NCI-H748 (cell line): ENCODE measurements around the gene RFTN1.

Experiments
- DNase-seq: peaks from one replicate; lab custom pipeline; 2025; ENCODE audit not compliant: unreplicated experiment; lab: John Stamatoyannopoulos, UW

Gene RFTN1

DNA sequence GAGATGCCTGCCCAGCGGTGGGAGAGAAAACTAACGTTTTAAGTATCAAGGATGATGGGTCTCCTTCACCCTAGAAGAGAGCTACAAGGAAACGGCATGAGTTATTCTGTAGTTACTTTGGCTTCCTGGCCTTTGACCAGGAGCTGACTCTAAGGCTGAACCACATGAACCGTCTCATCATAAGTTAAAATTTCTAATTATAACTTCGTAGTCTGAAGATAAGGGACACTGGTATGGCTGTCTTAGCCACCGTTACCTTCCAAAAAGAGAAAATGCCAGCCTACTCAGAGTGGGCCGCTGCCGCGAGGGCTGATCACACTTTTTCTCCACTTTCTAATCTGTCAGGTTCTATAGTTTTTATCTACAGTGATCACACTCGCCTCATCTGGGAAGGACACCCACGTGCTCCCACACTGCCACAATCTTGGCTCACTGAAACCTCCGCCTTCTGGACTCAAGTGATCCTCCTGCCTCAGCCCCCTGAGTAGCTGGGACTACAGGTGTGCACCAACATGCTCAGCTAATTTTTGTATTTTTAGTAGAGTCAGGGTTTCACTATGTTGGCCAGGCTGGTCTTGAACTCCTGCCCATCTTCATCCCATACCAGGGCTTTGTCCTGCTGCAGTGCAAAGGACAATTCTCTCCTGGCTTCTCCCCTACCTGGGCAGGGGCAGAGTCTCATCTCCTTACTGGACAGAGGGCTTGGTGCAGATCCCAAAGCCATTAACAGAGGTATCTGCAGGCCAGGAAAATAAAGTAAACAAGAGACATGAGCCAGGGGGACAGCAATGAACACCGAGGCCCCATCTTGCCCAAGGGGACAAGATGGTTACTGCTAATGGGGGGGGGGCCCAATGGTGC, 73.4 kb downstream of the RFTN1 start:
- DNase-seq, result no peak

GRCh38 chr3:16439163-16439847, 74.2 kb downstream of the RFTN1 start:
- no peak for DNase-seq

DNA sequence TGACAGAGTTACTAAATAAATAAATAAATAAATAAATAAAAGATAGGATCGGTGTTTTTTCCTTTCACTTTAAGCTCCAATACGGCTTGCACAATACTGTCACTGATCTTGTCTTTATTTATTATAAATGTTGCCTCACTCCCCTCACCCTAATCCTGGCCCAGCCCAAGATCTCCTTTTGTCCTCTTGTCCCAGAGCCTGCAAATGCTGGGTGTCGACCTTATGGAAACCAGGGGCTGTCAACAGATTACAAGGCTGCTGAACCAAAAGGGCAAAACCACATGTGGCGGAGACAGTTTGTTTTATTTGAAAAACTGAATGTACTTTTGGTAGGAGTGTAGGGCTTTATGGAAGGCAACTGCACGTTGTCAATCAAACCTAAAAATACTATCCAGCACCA, 75.9 kb downstream of the RFTN1 start:
- no peak for DNase-seq

DNA sequence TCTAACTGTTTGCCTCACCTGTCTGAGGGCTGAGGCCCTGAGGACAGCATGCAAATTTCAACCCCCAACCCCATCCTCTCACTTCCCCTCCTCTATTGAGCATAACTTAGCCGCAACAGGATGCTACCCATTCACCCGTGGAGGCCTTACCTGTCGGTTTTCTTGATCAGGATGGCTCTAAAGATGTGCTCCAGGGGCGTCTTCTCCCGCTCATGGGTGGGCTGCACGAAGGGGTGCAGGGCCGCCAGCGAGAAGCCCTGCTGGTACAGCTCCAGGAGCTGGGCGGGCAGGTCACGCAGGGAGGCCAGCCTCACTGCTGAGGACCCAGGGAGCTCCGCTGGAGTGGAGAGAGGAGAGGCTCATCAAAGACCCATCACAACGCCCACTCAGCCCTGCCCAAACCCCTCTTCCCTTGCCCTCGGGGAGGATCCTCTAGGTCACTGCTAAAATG, 79.8 kb downstream of the RFTN1 start:
- DNase-seq, result no peak

DNA sequence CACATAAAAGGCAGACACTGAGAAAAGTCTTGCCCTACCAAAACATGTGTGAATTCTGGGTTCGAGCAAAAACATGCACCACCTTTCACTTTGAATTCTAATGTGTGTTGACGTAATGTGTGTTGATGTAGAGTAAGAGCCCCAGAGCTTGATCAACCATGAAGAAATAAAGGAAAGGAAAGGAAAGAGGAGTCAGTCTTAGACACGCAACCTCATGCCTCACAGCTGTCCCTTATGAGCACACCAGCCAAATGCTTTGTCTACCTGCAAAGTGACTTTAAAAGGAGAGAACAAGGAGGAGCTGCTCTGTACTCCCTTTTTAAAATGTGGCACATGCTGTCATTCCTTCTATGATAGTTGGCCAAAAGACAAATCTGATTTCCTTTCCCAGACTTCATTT, 80.8 kb downstream of the RFTN1 start:
- DNase-seq, result no peak

DNA sequence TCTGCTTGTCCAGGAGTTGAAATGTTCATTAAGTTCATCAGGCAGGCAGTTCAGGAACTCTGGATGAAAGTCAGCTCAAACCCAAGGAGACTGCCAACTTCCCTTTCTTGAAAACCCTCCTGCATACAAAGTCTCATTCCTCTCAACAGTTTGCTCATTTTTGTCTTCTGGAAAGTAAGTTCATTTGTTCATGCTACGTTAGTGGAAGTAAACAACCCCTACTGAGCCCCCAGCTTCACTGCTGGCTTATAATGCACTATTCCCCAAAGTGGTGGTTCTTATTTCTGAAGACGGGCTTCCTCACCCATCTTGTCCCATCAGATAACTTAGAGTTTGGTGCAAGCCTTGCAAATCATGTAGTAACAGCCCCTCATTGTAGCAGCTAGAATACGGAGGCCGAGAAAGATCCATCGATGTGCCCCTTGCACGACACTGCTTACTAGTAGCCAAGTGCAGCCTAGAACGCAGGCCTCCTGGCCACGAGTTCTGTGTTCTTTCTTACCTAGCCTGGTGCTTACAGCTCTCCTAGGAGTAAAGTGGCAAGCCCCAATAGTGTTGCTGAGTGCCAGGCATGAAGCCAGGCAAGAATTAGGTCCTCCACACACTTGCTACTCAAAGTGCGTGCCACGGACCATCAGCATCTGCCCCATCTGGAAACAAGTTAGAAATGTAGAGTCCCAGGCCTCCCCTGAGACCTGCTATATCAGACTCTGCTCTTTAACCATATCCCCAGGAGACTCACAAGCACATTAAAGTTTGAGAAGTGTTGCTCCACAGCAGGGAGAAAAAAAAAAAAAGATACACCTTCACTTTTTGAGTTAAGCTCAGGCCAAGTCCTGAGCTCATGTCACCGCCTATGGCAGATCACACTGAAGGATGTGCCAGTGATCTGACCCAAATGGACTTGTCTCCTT, 82.5 kb downstream of the RFTN1 start:
- no peak for DNase-seq

GRCh38 chr3:16429086-16429485, 84.4 kb downstream of the RFTN1 start:
- no peak for DNase-seq

GRCh38 chr3:16428612-16429011, 84.9 kb downstream of the RFTN1 start:
- no peak for DNase-seq

- no peak for DNase-seq
Observed at GRCh38 chr3:16427103-16427965, 86.2 kb downstream of the RFTN1 start.

GRCh38 chr3:16426665-16427064, 86.8 kb downstream of the RFTN1 start:
- no peak for DNase-seq

DNA sequence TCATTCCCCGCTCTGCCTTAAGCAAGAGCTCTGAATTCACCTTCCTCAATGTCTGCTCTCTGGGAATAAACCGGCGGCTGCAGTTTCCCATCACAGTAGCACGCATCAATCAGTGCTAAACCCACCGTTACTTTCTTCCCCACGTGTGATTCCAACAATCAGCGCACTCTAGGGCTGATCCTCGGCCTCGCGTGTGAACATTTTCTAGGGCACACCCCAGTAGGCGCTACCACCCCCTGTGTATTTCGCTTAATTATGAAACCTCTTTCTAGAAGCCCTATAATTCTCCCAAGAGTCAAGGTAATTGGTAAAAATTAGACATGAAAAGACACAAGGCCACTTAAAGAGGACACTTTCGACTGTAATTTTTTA, 87.5 kb downstream of the RFTN1 start:
- peak; percentile 3 for DNase-seq

DNA sequence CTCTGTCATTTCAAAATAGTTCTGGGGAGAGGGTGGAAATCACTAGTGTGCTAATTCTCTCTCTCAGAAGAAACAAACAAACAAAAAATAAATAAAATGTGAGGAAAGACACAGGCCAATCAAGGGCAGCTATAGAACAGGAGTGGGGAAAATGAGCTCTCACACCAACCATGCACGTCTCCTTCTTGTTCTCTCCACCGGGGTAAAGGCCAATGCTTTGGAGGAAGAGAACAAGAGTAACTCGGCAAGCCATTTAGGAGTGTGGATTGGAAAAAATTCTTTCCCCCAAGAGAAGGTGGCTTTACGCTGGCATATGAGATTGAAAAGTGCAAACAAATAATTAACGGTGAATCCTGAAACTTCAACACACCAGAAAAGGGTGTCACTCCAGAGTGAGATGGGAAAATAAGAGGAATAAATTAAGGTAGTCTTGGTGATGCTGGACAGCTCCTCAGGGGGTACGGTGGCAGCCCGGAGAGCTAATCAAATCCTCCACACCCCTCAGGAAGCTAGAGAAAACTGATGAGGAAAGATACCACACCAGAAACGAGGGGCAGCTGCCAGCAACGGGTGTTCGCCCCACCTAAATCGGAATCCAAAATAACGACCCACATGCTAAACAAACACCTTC, 88.0 kb downstream of the RFTN1 start:
- no peak for DNase-seq

DNA sequence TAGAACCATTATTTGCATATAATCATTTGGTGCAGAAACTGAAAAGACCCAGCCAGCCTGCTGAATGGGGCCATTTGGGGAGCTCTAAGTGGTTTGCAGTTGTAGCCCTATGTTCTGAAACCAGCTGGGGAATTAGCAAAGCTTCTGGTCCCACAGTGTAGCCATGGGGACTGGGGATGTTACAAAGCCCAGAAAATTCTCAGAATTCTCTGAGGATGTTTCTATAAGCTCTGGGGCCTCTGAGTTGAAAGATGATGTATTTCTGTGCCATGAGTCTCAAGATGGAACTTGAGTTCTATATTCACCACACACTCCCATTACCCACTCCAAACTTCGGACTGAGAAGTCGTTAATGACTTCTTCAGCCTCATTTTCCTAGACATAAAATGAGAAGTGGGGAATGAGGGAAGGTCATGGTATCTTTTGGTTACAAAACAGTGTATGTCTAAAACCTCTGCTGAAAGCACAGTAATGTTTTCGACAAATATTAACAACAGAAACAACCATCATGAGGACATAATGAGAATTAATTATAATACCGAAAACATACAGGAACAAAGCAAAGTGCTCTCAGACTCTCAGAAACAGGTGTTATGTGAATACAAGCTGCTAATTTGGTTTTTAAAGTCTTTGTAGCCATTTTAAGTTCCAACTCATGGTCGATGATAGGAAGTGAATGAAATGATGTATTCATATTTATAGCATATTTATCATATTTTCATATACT, 89.4 kb downstream of the RFTN1 start:
- peak; percentile 24 for DNase-seq

DNA sequence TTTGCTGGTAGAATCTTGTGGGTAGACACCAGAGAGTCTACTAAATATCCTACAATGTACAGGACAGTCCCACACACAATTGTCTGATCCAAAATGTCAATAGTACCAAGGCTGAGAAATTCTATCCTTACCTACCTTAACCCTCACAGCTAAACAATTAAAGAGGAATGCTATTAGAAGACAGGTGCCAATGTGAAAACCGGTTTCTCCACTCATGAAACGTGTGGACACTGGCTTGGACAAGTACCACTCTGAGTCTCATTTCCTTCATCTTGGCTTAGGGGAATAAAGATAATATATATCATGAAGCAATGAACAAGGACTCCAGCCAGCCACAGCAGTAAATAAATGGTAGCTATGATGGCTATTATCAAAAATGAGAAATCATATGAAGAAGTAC, 90.2 kb downstream of the RFTN1 start:
- DNase-seq, result peak; percentile 85

DNA sequence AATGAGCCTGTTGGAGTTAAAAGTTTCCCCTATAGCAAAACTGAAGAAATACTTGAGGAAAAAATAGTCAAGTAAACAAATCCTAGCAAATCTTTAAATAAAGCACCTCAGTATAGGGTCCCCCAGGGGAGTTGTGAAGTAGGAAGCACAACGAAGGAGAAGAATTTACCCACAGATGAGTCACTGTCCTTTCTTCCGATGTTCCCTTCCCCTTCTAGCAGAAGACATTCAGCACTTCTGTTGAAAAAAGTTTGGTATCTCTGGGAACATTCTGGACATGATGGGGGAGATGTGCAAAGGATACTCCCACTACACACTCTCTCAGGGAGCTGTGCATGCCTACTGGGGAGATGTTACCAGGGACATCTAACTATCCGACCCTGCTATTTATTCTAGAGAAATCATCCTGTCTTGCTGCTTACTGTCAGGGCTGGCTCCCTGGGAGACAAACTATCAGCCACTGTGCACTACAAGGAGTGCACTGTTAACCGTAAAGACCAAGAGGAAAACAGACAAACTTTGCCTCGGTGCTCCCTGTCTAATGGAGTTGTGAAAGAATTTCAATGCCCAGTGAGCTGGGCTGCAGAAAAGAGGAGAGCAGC, 93.8 kb downstream of the RFTN1 start:
- DNase-seq, result no peak

- no peak for DNase-seq
Observed at GRCh38 chr3:16417945-16418739, 95.4 kb downstream of the RFTN1 start.

GRCh38 chr3:16415911-16416476, 97.5 kb downstream of the RFTN1 start:
- no peak for DNase-seq

DNA sequence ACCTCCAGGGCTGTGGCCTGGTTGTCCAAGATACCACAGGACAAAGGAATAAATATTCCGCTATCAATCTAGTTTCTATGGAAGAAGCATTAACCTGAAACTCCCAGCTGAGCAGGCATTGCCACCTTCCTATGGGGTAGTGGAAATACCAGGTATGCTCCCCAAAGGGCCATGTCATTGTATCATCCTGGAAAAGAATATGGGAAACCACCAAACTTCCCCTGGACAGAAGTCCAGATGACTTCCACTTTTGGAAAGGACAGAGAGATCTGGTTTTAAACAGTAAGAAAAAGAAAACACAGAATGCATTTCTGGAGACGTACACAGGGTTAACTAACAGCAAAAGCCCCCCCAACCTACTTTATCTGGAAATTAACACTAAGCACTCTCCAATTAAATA, 100.2 kb downstream of the RFTN1 start:
- DNase-seq, result no peak
